Vagina (tissue), 2 donors: ENCODE data around the gene LYZL2. TPM values are rescaled to one million over a fixed set of nuclear protein-coding genes. Genes with fewer than 3 reads are reported as not detected.

Experiments used
- DNase-seq, 2 donors: peaks; one replicate each; pipeline ENCODE4 v3.0.0-alpha.2; 2017; ENCODE audit errors: extremely low spot score in 2 of 2
- H3K27ac ChIP-seq: fragments of 200-600 bp; sonication (generic); one replicate; pipeline ENCODE4 v1.5.1; 2019
- H3K27me3 ChIP-seq: fragments of 200-600 bp; sonication (generic); one replicate; pipeline ENCODE4 v1.5.1; 2019
- H3K36me3 ChIP-seq, 2 donors: fragments of 200-600 bp; sonication (generic); one replicate each; pipeline ENCODE4 v1.5.1; 2017 to 2019
- H3K4me1 ChIP-seq: fragments of 200-600 bp; sonication (generic); one replicate; pipeline ENCODE4 v1.5.1; 2019
- H3K4me3 ChIP-seq, 2 donors: fragments of 200-600 bp; sonication (generic); 1 replicate in 1 of 2; 2 replicates in 1 of 2; pipeline ENCODE4 v1.5.1; 2016 to 2019
- H3K9me3 ChIP-seq: fragments of 200-600 bp; sonication (generic); one replicate; pipeline ENCODE4 v1.5.1; 2019
- CTCF ChIP-seq, 3 experiments: fragments of 450-650 bp in 2 of 3; fragments of 200-600 bp in 1 of 3; sonication (generic) in 1 of 3; IDR thresholded peaks; one replicate each; pipeline ENCODE4 v1.5.1; 2017 to 2019; ENCODE audit warnings: antibody characterized with exemption in 3 of 3, mild to moderate bottlenecking in 2 of 3, moderate library complexity in 2 of 3
- POLR2A ChIP-seq, 2 donors: fragments of 450-650 bp; IDR thresholded peaks; one replicate each; pipeline ENCODE4 v1.6.1; 2017; ENCODE audit warnings: antibody characterized with exemption in 2 of 2, mild to moderate bottlenecking in 2 of 2, moderate library complexity in 2 of 2
- POLR2AphosphoS5 ChIP-seq, 2 donors: sonication (generic); formaldehyde crosslinking; IDR thresholded peaks; one replicate each; pipeline ENCODE4 v1.9.0; 2017; ENCODE audit warnings: antibody characterized with exemption in 2 of 2, mild to moderate bottlenecking in 2 of 2, low read depth in 1 of 2; ENCODE audit not compliant: insufficient read depth in 1 of 2
- intact Hi-C: fragments of 100-400 bp; cut with DNase I; formaldehyde crosslinking; loops from one replicate; pipeline ENCODE4 v1.15.1; 2023
- total RNA-seq: library from RNA; depleted of rRNA; stranded (reverse); fragments of >200 nt; gene quantifications from one replicate; pipeline ENCODE4 v1.2.3, GENCODE V29; 2016

Gene LYZL2
- total RNA-seq, 1 donor from 2014 or later, result not detected

- no peaks in the 10 kb centered on the region for H3K36me3 ChIP-seq
- intact Hi-C loops, result no loop called here
- no peak overlapping the region for H3K4me3 ChIP-seq
- no peaks in the 10 kb centered on the region for H3K9me3 ChIP-seq
- H3K27me3 ChIP-seq, result no peaks in the 10 kb centered on the region
- H3K27ac ChIP-seq, result no peak overlapping the region
- no peaks in the 10 kb centered on the region for H3K4me1 ChIP-seq
- TF ChIP-seq CTCF (IDR thresholded peaks at IDR 0.05), result no peak
- no peak for TF ChIP-seq POLR2A (IDR thresholded peaks at IDR 0.05)
- no peak for TF ChIP-seq POLR2AphosphoS5 (IDR thresholded peaks at IDR 0.05; ENCODE audit: insufficient read depth in 1 of 2, low read depth in 1 of 2)
- no peak for DNase-seq
Observed at GRCh38 chr10:30573721-30574431, 55.7 kb downstream of the LYZL2 start.

- H3K27ac ChIP-seq, result no peak overlapping the region
- TF ChIP-seq POLR2AphosphoS5 (IDR thresholded peaks at IDR 0.05; ENCODE audit: insufficient read depth in 1 of 2, low read depth in 1 of 2), result no peak
- TF ChIP-seq CTCF (IDR thresholded peaks at IDR 0.05), result no peak
- no peak for TF ChIP-seq POLR2A (IDR thresholded peaks at IDR 0.05)
- DNase-seq, result no peak
- intact Hi-C loops, result no loop called here
- no peaks in the 10 kb centered on the region for H3K27me3 ChIP-seq
- no peaks in the 10 kb centered on the region for H3K9me3 ChIP-seq
- no peak overlapping the region for H3K4me3 ChIP-seq
- H3K36me3 ChIP-seq, result no peaks in the 10 kb centered on the region
- no peaks in the 10 kb centered on the region for H3K4me1 ChIP-seq
Observed at GRCh38 chr10:30565449-30565848, 64.1 kb downstream of the LYZL2 start.

- H3K9me3 ChIP-seq, result no peaks in the 10 kb centered on the region
- H3K27ac ChIP-seq, result no peak overlapping the region
- TF ChIP-seq POLR2AphosphoS5 (IDR thresholded peaks at IDR 0.05; ENCODE audit: insufficient read depth in 1 of 2, low read depth in 1 of 2) (no peak), POLR2A (IDR thresholded peaks at IDR 0.05) (no peak), CTCF (IDR thresholded peaks at IDR 0.05) (no peak)
- no peaks in the 10 kb centered on the region for H3K27me3 ChIP-seq
- H3K36me3 ChIP-seq, result no peaks in the 10 kb centered on the region
- intact Hi-C loops, result no loop called here
- no peak overlapping the region for H3K4me3 ChIP-seq
- DNase-seq, result no peak
- no peaks in the 10 kb centered on the region for H3K4me1 ChIP-seq
Observed at GRCh38 chr10:30562787-30563186, 66.8 kb downstream of the LYZL2 start.

Other genes starting within 250 kb of the LYZL2 start
- 16.5 TPM for gene MAP3K8, start 195.6 kb downstream of the LYZL2 start, total RNA-seq